GM23248 (cell line): Measurements from ENCODE around the gene CEACAM3.

Experiments used
- EZH2 ChIP-seq: fragments of 200-600 bp; sonication (generic); IDR thresholded peaks from 2 replicates; pipeline ENCODE4 v1.6.1; 2018; ENCODE audit warnings: antibody characterized with exemption, mild to moderate bottlenecking; ENCODE audit not compliant: insufficient read depth, poor library complexity, severe bottlenecking
- EZH2phosphoT487 ChIP-seq: fragments of 200-600 bp; sonication (generic); IDR thresholded peaks from 2 replicates; pipeline ENCODE4 v1.6.1; 2018; ENCODE audit warnings: antibody characterized with exemption, moderate library complexity, mild to moderate bottlenecking, low read depth; ENCODE audit not compliant: insufficient read depth

- TF ChIP-seq EZH2 (no peak), EZH2phosphoT487 (no peak)
These were observed 514 bp downstream of the CEACAM3 start for GRCh38 chr19:41796901-41797300.
